GM18951 (cell line): Measurements from ENCODE around the gene AGAP2.

Experiments
- POLR2A ChIP-seq: IDR thresholded peaks from 4 replicates; pipeline ENCODE4 v1.6.1; 2011; ENCODE audit warnings: mild to moderate bottlenecking; ENCODE audit not compliant: insufficient read length, insufficient read depth; ENCODE audit errors: extremely low read depth
- in situ Hi-C: fragments of 300-500 bp; cut with MboI; formaldehyde crosslinking; loops from one replicate; pipeline ENCODE4 v1.12.0; 2022; ENCODE audit warnings: low sequenced_read_pairs, mixed read lengths, inconsistent platforms; ENCODE audit not compliant: unreplicated experiment

AGAP2 gene

GRCh38 chr12:57733928-57734327, 4.6 kb downstream of the AGAP2 start:
- TF ChIP-seq POLR2A = no peak
- in situ Hi-C loops = no loop called here

GRCh38 chr12:57732726-57733593, 5.6 kb downstream of the AGAP2 start:
- in situ Hi-C loops = no loop called here
- no peak for TF ChIP-seq POLR2A

GRCh38 chr12:57732270-57732669, 6.3 kb downstream of the AGAP2 start:
- in situ Hi-C loops = no loop called here
- no peak for TF ChIP-seq POLR2A

- TF ChIP-seq POLR2A = no peak
- in situ Hi-C loops = no loop called here
These were observed 7.0 kb downstream of the AGAP2 start for GRCh38 chr12:57731411-57732080.

GRCh38 chr12:57730336-57731067, 8.0 kb downstream of the AGAP2 start:
- in situ Hi-C loops = no loop called here
- no peak for TF ChIP-seq POLR2A

- in situ Hi-C loops = no loop called here
These were observed 9.2 kb downstream of the AGAP2 start for GRCh38 chr12:57729321-57729844.

GRCh38 chr12:57727758-57728395, 10.7 kb downstream of the AGAP2 start:
- TF ChIP-seq POLR2A = no peak
- in situ Hi-C loops = no loop called here

More at GRCh38 chr12:57729321-57729844, 9.2 kb downstream of the AGAP2 start:
- no peak for TF ChIP-seq POLR2A

- in situ Hi-C loops = no loop called here
- TF ChIP-seq POLR2A = no peak
These were observed 11.4 kb downstream of the AGAP2 start for GRCh38 chr12:57726884-57727757.

- no peak for TF ChIP-seq POLR2A
- in situ Hi-C loops = no loop called here
These were observed 12.2 kb downstream of the AGAP2 start for GRCh38 chr12:57726151-57726883.

- TF ChIP-seq POLR2A = no peak
- in situ Hi-C loops = no loop called here
These were observed 12.7 kb downstream of the AGAP2 start for GRCh38 chr12:57725851-57726150.

- in situ Hi-C loops = no loop called here
- peak; percentile 6 for TF ChIP-seq POLR2A
These were observed 13.4 kb downstream of the AGAP2 start for GRCh38 chr12:57724936-57725740.
